OCI-LY1 (cell line): ENCODE results near the gene CAMTA1.

Source experiments
- H2AFZ ChIP-seq: fragments of 200-600 bp; sonication (generic), shearing (Covaris generic); 2 replicates; pipeline ENCODE4 v1.6.0; 2014; ENCODE audit warnings: antibody characterized with exemption, mild to moderate bottlenecking, low read length
- H3F3A ChIP-seq: fragments of 200-600 bp; sonication (generic), shearing (Covaris generic); 2 replicates; pipeline ENCODE4 v1.6.0; 2014; ENCODE audit warnings: mild to moderate bottlenecking, antibody characterized with exemption, low read length, moderate library complexity; ENCODE audit not compliant: insufficient read depth
- H3K27ac ChIP-seq: fragments of 200-600 bp; sonication (generic); 2 replicates; pipeline ENCODE4 v1.5.1; 2014; ENCODE audit warnings: low read length, mixed run types, mild to moderate bottlenecking, low read depth; ENCODE audit not compliant: poor library complexity, severe bottlenecking
- H3K27me3 ChIP-seq: fragments of 200-600 bp; sonication (generic); 2 replicates; pipeline ENCODE4 v1.6.0; 2014; ENCODE audit warnings: antibody characterized with exemption, mild to moderate bottlenecking, low read length, moderate library complexity; ENCODE audit not compliant: insufficient read depth
- H3K36me3 ChIP-seq: fragments of 200-600 bp; sonication (generic); 2 replicates; pipeline ENCODE4 v1.6.1; 2014; ENCODE audit warnings: mild to moderate bottlenecking, antibody characterized with exemption, low read length, moderate library complexity, mixed read lengths; ENCODE audit not compliant: insufficient read depth
- H3K4me1 ChIP-seq: fragments of 200-600 bp; sonication (generic); 2 replicates; pipeline ENCODE4 v1.5.1; 2014; ENCODE audit warnings: mild to moderate bottlenecking, low read length, moderate library complexity; ENCODE audit not compliant: insufficient read depth, severe bottlenecking
- H3K4me2 ChIP-seq: fragments of 200-600 bp; sonication (generic), shearing (Covaris generic); 2 replicates; pipeline ENCODE4 v1.6.1; 2014; ENCODE audit warnings: low read length
- H3K4me3 ChIP-seq: fragments of 200-600 bp; sonication (generic); 2 replicates; pipeline ENCODE4 v1.5.1; 2014; ENCODE audit warnings: low read length, low read depth, mild to moderate bottlenecking, mixed read lengths; ENCODE audit not compliant: poor library complexity, severe bottlenecking
- H3K79me2 ChIP-seq: fragments of 200-600 bp; shearing (Covaris generic); 2 replicates; pipeline ENCODE4 v1.6.1; 2016; ENCODE audit warnings: mixed run types, low read length, mixed read lengths; ENCODE audit not compliant: insufficient read depth
- H3K9ac ChIP-seq: fragments of 200-600 bp; sonication (generic), shearing (Covaris generic); 2 replicates; pipeline ENCODE4 v1.6.1; 2014; ENCODE audit warnings: mild to moderate bottlenecking, low read length, mixed read lengths
- H3K9me2 ChIP-seq: fragments of 200-600 bp; sonication (generic), shearing (Covaris generic); 2 replicates; pipeline ENCODE4 v1.6.1; 2014; ENCODE audit warnings: low read depth, mild to moderate bottlenecking, low read length, mixed read lengths
- H3K9me3 ChIP-seq: fragments of 200-600 bp; shearing (Covaris generic); 2 replicates; pipeline ENCODE4 v1.6.1; 2014; ENCODE audit warnings: low read length, mixed read lengths
- H4K20me1 ChIP-seq: fragments of 200-600 bp; sonication (generic), shearing (Covaris generic); 2 replicates; pipeline ENCODE4 v1.6.0; 2016; ENCODE audit warnings: mild to moderate bottlenecking, low read length; ENCODE audit not compliant: insufficient read depth
- EZH2 ChIP-seq: fragments of 200-600 bp; sonication (generic), shearing (Covaris generic); IDR thresholded peaks from 2 replicates; pipeline ENCODE4 v1.8.0; 2017; ENCODE audit warnings: borderline replicate concordance, mixed run types, mild to moderate bottlenecking, antibody characterized with exemption, low read length, moderate library complexity, mixed read lengths
- TF ChIP-seq, protein P1 (sequence below): fragments of 200-600 bp; sonication (generic), shearing (Covaris generic); IDR thresholded peaks from 2 replicates; pipeline ENCODE4 v1.5.1; 2017; ENCODE audit warnings: mild to moderate bottlenecking, antibody characterized with exemption, low read length, moderate library complexity, mixed read lengths

The CAMTA1 gene

DNA sequence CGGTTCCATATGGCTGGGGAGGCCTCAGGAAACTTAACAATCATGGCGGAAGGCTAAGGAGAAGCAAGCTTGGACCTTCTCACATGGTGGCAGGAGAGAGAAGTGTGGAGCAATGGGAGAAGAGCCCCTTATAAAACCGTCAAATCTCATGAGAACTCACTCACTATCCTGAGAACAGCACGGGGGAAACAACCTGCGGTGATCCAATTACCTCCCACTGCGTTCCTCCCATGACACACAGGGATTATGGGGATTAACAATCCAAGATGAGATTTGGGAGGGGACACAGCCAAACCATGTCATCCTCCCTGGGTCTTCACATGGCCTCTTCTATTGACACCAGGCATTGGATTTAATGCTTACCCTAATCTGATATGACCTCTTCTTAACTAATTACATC lies 530.7 kb downstream of the CAMTA1 start:
- no peak overlapping the region for H2AFZ ChIP-seq
- H3K4me1 ChIP-seq = no peaks in the 10 kb centered on the region
- H3K4me2 ChIP-seq = no peak overlapping the region
- no peak overlapping the region for H3K27ac ChIP-seq
- TF ChIP-seq, protein P1, sequence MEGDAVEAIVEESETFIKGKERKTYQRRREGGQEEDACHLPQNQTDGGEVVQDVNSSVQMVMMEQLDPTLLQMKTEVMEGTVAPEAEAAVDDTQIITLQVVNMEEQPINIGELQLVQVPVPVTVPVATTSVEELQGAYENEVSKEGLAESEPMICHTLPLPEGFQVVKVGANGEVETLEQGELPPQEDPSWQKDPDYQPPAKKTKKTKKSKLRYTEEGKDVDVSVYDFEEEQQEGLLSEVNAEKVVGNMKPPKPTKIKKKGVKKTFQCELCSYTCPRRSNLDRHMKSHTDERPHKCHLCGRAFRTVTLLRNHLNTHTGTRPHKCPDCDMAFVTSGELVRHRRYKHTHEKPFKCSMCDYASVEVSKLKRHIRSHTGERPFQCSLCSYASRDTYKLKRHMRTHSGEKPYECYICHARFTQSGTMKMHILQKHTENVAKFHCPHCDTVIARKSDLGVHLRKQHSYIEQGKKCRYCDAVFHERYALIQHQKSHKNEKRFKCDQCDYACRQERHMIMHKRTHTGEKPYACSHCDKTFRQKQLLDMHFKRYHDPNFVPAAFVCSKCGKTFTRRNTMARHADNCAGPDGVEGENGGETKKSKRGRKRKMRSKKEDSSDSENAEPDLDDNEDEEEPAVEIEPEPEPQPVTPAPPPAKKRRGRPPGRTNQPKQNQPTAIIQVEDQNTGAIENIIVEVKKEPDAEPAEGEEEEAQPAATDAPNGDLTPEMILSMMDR = no peak
- TF ChIP-seq EZH2 = no peak
- H4K20me1 ChIP-seq = no peaks in the 10 kb centered on the region
- H3K79me2 ChIP-seq = no peaks in the 10 kb centered on the region
- no peaks in the 10 kb centered on the region for H3F3A ChIP-seq
- H3K9me3 ChIP-seq = no peaks in the 10 kb centered on the region
- H3K36me3 ChIP-seq = no peaks in the 10 kb centered on the region
- H3K9me2 ChIP-seq = no peaks in the 10 kb centered on the region
- no peaks in the 10 kb centered on the region for H3K27me3 ChIP-seq
- no peak overlapping the region for H3K4me3 ChIP-seq
- H3K9ac ChIP-seq = no peak overlapping the region

GRCh38 chr1:7317888-7318287 lies 532.6 kb downstream of the CAMTA1 start:
- no peaks in the 10 kb centered on the region for H3F3A ChIP-seq
- H3K9me2 ChIP-seq = no peaks in the 10 kb centered on the region
- H3K4me2 ChIP-seq = no peak overlapping the region
- TF ChIP-seq, protein P1 = no peak
- no peak for TF ChIP-seq EZH2
- H3K4me1 ChIP-seq = no peaks in the 10 kb centered on the region
- no peak overlapping the region for H2AFZ ChIP-seq
- H3K79me2 ChIP-seq = no peaks in the 10 kb centered on the region
- H3K36me3 ChIP-seq = no peaks in the 10 kb centered on the region
- no peak overlapping the region for H3K4me3 ChIP-seq
- H3K27ac ChIP-seq = no peak overlapping the region
- no peak overlapping the region for H3K9ac ChIP-seq
- H4K20me1 ChIP-seq = no peaks in the 10 kb centered on the region
- H3K27me3 ChIP-seq = no peaks in the 10 kb centered on the region
- no peaks in the 10 kb centered on the region for H3K9me3 ChIP-seq

GRCh38 chr1:7319196-7319595 lies 533.9 kb downstream of the CAMTA1 start:
- Histone ChIP-seq H4K20me1 (no peaks in the 10 kb centered on the region), H3K27ac (no peak overlapping the region), H3F3A (no peaks in the 10 kb centered on the region), H3K9ac (no peak overlapping the region), H3K79me2 (no peaks in the 10 kb centered on the region), H2AFZ (no peak overlapping the region), H3K4me1 (no peaks in the 10 kb centered on the region), H3K9me3 (no peaks in the 10 kb centered on the region), H3K4me3 (no peak overlapping the region), H3K36me3 (no peaks in the 10 kb centered on the region), H3K9me2 (no peaks in the 10 kb centered on the region), H3K27me3 (no peaks in the 10 kb centered on the region), H3K4me2 (no peak overlapping the region)
- TF ChIP-seq, protein P1 = no peak
- no peak for TF ChIP-seq EZH2
